GM23338 (cell line): ENCODE data around the gene RIMOC1. TPM values are rescaled to one million over a fixed set of nuclear protein-coding genes. Genes with fewer than 3 reads are reported as not detected.

ENCODE experiments used
- CREB1 ChIP-seq: fragments of 250-450 bp; sonication (Bioruptor Pico); IDR thresholded peaks from 2 replicates; pipeline ENCODE4 v1.5.0; 2020; ENCODE audit warnings: low read depth, mild to moderate bottlenecking, moderate library complexity
- EZH2 ChIP-seq: fragments of 200-600 bp; sonication (generic); IDR thresholded peaks from one replicate; pipeline ENCODE4 v1.8.0; 2017; ENCODE audit warnings: antibody characterized with exemption, mild to moderate bottlenecking, low read depth; ENCODE audit not compliant: unreplicated experiment
- JUNB ChIP-seq: IDR thresholded peaks from one replicate; pipeline ENCODE4 v1.6.1; 2016; ENCODE audit warnings: antibody characterized with exemption; ENCODE audit not compliant: unreplicated experiment
- NANOG ChIP-seq: IDR thresholded peaks from 2 replicates; pipeline ENCODE4 v1.6.1; 2016; ENCODE audit warnings: antibody characterized with exemption, borderline replicate concordance
- POLR2AphosphoS5 ChIP-seq: IDR thresholded peaks from 2 replicates; pipeline ENCODE4 v1.6.1; 2016; ENCODE audit warnings: antibody characterized with exemption, low read depth
- STAT1 ChIP-seq: IDR thresholded peaks from one replicate; pipeline ENCODE4 v1.6.1; 2016; ENCODE audit warnings: antibody characterized with exemption; ENCODE audit not compliant: unreplicated experiment
- polyA plus RNA-seq: library from polyadenylated mRNA; unstranded; fragments of >200 nt; fragmentation: Nextera tagmentation; extraction: Ambion mirVana; gene quantifications from 2 replicates; pipeline ENCODE4 v1.2.1, GENCODE V29; 2016
- total RNA-seq: library from RNA; depleted of rRNA; stranded (reverse); fragments of >200 nt; shearing (Covaris generic); gene quantifications from 2 replicates; pipeline ENCODE4 v1.2.3, GENCODE V29; 2014
- TF ChIP-seq, protein P1 (sequence below): fragments of 250-450 bp; sonication (Bioruptor Pico); IDR thresholded peaks from 2 replicates; pipeline ENCODE4 v1.5.0; 2020; ENCODE audit warnings: mild to moderate bottlenecking, moderate library complexity
- TF ChIP-seq, protein P2 (sequence below), 2 experiments: fragments of 200-600 bp in 1 of 2; sonication (generic) in 1 of 2; conservative IDR thresholded peaks; 2 replicates each; pipeline versions ENCODE4 v1.5.1 to v1.6.1; 2016 to 2017; ENCODE audit warnings: antibody characterized with exemption in 2 of 2, low read depth in 2 of 2, mild to moderate bottlenecking in 2 of 2, moderate library complexity in 1 of 2
- TF ChIP-seq, protein P3 (sequence below): IDR thresholded peaks from one replicate; pipeline ENCODE4 v1.6.1; 2018; ENCODE audit warnings: antibody characterized with exemption; ENCODE audit not compliant: unreplicated experiment

Gene RIMOC1
- total and polyA plus RNA-seq, 2 experiments from 2014 or later: 26.4 to 30.3 TPM

DNA sequence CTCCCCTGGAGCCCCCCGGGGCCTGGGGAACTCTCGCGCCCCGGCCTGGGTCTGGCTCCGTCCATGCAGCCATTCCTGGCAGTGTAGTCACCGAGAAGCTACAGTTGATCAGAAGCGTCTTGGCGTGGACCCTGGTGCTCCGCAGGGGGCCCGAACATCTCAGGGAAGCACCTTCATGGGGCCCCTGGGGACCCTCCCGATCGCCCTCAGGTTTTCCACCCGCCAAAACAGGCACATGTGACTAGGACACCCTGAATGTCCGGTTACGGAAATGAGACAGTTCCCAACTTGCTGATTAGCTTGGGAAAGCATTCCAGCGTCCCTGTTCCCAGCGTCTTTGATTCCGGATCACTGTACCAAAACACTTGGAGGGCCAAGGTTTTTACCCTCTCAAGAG lies 21.4 kb downstream of the RIMOC1 start (continued):
- TF ChIP-seq, protein P1, sequence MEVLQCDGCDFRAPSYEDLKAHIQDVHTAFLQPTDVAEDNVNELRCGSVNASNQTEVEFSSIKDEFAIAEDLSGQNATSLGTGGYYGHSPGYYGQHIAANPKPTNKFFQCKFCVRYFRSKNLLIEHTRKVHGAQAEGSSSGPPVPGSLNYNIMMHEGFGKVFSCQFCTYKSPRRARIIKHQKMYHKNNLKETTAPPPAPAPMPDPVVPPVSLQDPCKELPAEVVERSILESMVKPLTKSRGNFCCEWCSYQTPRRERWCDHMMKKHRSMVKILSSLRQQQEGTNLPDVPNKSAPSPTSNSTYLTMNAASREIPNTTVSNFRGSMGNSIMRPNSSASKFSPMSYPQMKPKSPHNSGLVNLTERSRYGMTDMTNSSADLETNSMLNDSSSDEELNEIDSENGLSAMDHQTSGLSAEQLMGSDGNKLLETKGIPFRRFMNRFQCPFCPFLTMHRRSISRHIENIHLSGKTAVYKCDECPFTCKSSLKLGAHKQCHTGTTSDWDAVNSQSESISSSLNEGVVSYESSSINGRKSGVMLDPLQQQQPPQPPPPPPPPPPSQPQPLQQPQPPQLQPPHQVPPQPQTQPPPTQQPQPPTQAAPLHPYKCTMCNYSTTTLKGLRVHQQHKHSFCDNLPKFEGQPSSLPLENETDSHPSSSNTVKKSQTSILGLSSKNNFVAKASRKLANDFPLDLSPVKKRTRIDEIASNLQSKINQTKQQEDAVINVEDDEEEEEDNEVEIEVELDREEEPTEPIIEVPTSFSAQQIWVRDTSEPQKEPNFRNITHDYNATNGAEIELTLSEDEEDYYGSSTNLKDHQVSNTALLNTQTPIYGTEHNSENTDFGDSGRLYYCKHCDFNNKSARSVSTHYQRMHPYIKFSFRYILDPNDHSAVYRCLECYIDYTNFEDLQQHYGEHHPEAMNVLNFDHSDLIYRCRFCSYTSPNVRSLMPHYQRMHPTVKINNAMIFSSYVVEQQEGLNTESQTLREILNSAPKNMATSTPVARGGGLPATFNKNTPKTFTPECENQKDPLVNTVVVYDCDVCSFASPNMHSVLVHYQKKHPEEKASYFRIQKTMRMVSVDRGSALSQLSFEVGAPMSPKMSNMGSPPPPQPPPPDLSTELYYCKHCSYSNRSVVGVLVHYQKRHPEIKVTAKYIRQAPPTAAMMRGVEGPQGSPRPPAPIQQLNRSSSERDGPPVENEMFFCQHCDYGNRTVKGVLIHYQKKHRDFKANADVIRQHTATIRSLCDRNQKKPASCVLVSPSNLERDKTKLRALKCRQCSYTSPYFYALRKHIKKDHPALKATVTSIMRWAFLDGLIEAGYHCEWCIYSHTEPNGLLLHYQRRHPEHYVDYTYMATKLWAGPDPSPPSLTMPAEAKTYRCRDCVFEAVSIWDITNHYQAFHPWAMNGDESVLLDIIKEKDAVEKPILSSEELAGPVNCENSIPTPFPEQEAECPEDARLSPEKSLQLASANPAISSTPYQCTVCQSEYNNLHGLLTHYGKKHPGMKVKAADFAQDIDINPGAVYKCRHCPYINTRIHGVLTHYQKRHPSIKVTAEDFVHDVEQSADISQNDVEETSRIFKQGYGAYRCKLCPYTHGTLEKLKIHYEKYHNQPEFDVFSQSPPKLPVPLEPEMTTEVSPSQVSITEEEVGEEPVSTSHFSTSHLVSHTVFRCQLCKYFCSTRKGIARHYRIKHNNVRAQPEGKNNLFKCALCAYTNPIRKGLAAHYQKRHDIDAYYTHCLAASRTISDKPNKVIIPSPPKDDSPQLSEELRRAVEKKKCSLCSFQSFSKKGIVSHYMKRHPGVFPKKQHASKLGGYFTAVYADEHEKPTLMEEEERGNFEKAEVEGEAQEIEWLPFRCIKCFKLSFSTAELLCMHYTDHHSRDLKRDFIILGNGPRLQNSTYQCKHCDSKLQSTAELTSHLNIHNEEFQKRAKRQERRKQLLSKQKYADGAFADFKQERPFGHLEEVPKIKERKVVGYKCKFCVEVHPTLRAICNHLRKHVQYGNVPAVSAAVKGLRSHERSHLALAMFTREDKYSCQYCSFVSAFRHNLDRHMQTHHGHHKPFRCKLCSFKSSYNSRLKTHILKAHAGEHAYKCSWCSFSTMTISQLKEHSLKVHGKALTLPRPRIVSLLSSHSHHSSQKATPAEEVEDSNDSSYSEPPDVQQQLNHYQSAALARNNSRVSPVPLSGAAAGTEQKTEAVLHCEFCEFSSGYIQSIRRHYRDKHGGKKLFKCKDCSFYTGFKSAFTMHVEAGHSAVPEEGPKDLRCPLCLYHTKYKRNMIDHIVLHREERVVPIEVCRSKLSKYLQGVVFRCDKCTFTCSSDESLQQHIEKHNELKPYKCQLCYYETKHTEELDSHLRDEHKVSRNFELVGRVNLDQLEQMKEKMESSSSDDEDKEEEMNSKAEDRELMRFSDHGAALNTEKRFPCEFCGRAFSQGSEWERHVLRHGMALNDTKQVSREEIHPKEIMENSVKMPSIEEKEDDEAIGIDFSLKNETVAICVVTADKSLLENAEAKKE (CRISPR knock-in tag): no peak
- no peak for TF ChIP-seq JUNB
- TF ChIP-seq EZH2: no peak
- no peak for TF ChIP-seq NANOG
- TF ChIP-seq POLR2AphosphoS5: no peak
- TF ChIP-seq, protein P2, sequence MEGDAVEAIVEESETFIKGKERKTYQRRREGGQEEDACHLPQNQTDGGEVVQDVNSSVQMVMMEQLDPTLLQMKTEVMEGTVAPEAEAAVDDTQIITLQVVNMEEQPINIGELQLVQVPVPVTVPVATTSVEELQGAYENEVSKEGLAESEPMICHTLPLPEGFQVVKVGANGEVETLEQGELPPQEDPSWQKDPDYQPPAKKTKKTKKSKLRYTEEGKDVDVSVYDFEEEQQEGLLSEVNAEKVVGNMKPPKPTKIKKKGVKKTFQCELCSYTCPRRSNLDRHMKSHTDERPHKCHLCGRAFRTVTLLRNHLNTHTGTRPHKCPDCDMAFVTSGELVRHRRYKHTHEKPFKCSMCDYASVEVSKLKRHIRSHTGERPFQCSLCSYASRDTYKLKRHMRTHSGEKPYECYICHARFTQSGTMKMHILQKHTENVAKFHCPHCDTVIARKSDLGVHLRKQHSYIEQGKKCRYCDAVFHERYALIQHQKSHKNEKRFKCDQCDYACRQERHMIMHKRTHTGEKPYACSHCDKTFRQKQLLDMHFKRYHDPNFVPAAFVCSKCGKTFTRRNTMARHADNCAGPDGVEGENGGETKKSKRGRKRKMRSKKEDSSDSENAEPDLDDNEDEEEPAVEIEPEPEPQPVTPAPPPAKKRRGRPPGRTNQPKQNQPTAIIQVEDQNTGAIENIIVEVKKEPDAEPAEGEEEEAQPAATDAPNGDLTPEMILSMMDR (conservative IDR thresholded peaks at IDR 0.05; ENCODE audit: low read depth in 2 of 2): no peak
- TF ChIP-seq, protein P3, sequence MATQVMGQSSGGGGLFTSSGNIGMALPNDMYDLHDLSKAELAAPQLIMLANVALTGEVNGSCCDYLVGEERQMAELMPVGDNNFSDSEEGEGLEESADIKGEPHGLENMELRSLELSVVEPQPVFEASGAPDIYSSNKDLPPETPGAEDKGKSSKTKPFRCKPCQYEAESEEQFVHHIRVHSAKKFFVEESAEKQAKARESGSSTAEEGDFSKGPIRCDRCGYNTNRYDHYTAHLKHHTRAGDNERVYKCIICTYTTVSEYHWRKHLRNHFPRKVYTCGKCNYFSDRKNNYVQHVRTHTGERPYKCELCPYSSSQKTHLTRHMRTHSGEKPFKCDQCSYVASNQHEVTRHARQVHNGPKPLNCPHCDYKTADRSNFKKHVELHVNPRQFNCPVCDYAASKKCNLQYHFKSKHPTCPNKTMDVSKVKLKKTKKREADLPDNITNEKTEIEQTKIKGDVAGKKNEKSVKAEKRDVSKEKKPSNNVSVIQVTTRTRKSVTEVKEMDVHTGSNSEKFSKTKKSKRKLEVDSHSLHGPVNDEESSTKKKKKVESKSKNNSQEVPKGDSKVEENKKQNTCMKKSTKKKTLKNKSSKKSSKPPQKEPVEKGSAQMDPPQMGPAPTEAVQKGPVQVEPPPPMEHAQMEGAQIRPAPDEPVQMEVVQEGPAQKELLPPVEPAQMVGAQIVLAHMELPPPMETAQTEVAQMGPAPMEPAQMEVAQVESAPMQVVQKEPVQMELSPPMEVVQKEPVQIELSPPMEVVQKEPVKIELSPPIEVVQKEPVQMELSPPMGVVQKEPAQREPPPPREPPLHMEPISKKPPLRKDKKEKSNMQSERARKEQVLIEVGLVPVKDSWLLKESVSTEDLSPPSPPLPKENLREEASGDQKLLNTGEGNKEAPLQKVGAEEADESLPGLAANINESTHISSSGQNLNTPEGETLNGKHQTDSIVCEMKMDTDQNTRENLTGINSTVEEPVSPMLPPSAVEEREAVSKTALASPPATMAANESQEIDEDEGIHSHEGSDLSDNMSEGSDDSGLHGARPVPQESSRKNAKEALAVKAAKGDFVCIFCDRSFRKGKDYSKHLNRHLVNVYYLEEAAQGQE: no peak
- no peak for TF ChIP-seq CREB1 (CRISPR knock-in tag)
- no peak for TF ChIP-seq STAT1
